HG03439 (cell line): ENCODE data around the gene NCAPD2.
A peak's percentile ranks its signal among the peaks of the same experiment; 100 is the strongest.

Experiments
- ATAC-seq: cut with Tn5 transposase; IDR thresholded peaks from one replicate; pipeline ENCODE4 v1.9.1; 2021; ENCODE audit warnings: mild to moderate bottlenecking, moderate library complexity; ENCODE audit not compliant: unreplicated experiment

The NCAPD2 gene

GRCh38 chr12:6493497-6494257 lies at the start of gene NCAPD2:
Gene NCAPD2, plus strand, starts transcription at chr12:6494102. Its CDS starts 997 bp downstream, at chr12:6495099.
- peak; percentile 84 for ATAC-seq

DNA sequence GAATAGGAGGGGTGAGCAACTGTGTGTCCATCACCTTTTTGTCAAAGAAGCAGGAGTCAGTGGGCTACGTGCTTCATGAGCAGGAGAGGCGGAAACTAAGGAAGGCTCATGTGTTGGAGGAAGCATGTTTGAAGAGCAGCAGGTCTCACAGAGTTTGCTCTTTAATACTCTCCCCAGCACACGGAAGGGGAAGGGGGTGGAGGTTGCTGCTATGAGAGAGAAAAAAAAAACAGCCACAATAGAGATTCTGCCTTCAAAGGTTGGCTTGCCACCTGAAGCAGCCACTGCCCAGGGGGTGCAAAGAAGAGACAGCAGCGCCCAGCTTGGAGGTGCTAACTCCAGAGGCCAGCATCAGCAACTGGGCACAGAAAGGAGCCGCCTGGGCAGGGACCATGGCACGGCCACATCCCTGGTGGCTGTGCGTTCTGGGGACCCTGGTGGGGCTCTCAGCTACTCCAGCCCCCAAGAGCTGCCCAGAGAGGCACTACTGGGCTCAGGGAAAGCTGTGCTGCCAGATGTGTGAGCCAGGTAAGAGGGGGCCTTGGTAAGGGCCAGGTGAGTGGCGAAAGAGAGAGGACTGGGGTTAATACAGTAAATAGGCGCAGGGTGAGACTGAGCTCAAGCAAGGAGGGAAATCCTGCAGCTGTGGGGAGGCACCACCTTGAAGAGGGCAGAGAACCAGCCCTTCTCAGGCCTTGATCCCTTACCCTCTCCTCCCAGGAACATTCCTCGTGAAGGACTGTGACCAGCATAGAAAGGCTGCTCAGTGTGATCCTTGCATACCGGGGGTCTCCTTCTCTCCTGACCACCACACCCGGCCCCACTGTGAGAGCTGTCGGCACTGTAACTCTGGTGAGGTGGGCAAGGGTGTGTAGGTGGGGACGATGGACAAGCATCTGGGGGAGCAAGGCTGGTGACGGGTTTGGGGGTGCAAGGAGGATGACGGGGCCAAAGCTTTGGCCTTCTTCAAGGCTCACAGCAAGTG lies 48.9 kb upstream of the NCAPD2 start, which contains the start of gene CD27:
CD27 (plus strand) TSS at position 252 of the 985 bp plus-strand sequence; CDS start at position 393, 141 bp downstream.
- ATAC-seq = no peak

DNA sequence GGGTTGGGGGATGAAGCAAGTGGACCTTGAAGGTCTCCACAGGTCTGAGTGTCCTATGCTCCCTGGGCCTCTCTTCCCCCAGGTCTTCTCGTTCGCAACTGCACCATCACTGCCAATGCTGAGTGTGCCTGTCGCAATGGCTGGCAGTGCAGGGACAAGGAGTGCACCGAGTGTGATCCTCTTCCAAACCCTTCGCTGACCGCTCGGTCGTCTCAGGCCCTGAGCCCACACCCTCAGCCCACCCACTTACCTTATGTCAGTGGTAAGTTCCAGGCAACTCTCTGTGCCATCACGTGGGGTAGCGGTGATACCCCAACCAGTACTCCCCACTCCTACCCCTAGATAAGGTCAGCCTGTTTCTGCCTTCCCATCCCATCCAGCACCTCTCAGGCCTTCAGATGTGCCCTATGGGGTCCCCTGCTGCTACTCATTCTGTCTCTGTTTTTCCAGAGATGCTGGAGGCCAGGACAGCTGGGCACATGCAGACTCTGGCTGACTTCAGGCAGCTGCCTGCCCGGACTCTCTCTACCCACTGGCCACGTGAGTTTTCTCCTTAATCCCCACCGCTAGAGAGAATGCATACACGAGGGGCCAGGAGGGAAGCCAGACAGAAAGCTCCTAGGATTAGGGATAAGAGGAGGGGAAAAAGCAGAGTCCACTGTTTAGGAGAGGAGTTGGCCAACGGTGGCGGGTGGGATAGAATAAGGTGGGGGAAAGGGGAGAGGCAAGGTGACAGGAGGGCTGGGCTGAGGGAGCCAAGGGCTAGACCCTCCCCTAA lies 43.6 kb upstream of the NCAPD2 start:
- no peak for ATAC-seq

DNA sequence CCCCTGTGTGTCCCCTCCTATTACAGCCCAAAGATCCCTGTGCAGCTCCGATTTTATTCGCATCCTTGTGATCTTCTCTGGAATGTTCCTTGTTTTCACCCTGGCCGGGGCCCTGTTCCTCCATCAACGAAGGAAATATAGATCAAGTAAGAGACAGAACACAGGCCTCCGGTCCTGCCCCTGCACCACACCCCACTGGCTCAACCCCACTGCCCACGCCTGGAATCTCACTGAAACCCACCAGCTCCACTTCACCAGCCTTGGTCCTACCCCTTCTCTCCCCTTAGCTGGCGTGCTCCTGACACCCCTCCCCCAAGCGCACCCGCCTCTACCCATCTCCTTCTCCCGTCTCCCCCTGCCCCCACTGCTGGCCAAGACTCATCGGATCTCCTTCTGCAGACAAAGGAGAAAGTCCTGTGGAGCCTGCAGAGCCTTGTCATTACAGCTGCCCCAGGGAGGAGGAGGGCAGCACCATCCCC lies 43.0 kb upstream of the NCAPD2 start:
- ATAC-seq = no peak

GRCh38 chr12:6451348-6452244 lies 42.3 kb upstream of the NCAPD2 start, which contains the start of gene TAPBPL:
Gene TAPBPL, plus strand, starts transcription at chr12:6452042. Its CDS starts 207 bp downstream, at chr12:6452249.
- peak; percentile 50 for ATAC-seq

- ATAC-seq = no peak
Measured at GRCh38 chr12:6452245-6452943, 41.5 kb upstream of the NCAPD2 start.

DNA sequence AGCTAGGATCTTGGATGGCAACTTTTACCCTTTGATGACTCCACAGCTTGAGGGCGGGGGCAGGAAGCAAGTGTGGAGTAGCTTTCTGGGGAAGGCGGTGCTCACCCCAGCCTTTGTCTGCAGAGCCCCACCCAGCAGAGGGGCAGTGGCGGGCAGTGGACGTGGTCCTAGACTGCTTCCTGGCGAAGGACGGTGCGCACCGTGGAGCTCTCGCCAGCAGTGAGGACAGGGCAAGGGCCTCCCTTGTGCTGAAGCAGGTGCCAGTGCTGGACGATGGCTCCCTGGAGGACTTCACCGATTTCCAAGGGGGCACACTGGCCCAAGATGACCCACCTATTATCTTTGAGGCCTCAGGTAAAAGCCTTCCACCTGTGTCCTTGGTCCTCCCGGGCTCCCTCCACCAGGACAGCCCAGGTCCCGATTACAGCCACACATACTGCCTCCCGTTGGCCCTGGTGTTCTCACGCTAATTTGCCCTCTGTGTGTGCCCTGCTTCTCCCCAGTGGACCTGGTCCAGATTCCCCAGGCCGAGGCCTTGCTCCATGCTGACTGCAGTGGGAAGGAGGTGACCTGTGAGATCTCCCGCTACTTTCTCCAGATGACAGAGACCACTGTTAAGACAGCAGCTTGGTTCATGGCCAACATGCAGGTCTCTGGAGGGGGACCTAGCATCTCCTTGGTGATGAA lies 40.8 kb upstream of the NCAPD2 start:
- no peak for ATAC-seq

DNA sequence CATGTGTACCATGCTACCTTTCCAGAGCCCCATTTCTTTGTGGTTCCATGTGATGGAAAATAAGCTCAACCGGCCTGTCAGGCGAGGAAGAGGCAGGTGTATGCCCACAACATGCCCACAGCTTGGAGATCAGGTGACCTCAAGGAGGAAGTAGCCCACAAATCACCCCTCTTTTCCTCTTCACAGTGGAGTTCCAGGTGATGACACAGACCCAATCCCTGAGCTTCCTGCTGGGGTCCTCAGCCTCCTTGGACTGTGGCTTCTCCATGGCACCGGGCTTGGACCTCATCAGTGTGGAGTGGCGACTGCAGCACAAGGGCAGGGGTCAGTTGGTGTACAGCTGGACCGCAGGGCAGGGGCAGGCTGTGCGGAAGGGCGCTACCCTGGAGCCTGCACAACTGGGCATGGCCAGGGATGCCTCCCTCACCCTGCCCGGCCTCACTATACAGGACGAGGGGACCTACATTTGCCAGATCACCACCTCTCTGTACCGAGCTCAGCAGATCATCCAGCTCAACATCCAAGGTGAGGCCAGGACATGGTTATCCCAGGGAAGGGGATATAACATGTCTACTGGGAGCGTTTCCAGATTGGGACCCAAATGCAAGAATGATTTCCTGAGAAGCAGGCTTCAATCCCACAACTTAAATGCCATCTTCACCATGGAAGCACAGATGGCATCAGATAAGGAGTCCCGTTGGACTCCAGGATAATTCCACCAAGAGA lies 36.5 kb upstream of the NCAPD2 start:
- no peak for ATAC-seq

GRCh38 chr12:6458281-6459003 lies 35.5 kb upstream of the NCAPD2 start:
- ATAC-seq = no peak

DNA sequence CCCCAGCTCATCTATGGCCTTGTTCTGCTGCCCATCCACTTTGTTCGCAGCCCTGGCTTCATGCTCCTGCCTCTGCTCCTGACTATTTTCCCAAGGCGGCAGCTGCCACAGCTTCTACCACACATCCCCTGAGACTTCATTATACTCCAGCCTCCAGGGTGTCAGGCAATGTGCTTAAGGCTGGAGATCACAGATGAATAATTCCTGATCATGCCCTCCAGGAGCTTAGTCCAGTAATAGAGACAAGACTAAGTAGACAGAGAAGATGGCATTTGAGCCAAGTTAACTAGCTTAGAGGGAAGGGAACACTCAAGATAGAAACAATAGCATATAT lies 34.9 kb upstream of the NCAPD2 start:
- no peak for ATAC-seq

GRCh38 chr12:6460751-6461371 lies 33.0 kb upstream of the NCAPD2 start:
- ATAC-seq = no peak

GRCh38 chr12:6461401-6462233 lies 32.3 kb upstream of the NCAPD2 start:
- peak; percentile 64 for ATAC-seq

- ATAC-seq = no peak
Measured at GRCh38 chr12:6462234-6462995, 31.5 kb upstream of the NCAPD2 start.

DNA sequence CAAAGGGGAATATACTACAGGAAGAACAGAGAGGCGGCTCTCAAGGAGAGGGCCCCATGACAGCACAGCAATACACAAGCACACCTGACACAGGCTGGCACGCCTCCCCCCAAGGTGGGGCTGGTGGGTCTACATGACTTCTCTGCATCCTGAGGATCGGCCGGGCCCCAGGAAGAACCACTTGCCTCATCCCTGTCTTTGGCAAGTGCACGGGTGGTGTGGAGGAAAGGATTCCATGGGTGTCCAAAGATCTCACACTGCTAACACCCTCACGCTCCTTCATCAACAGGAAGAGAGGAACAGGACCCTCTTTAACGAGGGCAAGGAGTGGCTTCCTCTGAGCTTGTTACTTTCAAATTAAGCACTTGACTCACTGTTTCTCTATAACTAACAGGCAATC lies 30.7 kb upstream of the NCAPD2 start:
- ATAC-seq = no peak

GRCh38 chr12:6463858-6464257 lies 30.0 kb upstream of the NCAPD2 start:
- no peak for ATAC-seq
